GM12874 (cell line): ENCODE results near the gene VPS37C.

ENCODE experiments used
- CTCF ChIP-seq: IDR thresholded peaks from 2 replicates; pipeline ENCODE4 v1.5.1; 2011; ENCODE audit warnings: low read depth, mild to moderate bottlenecking, control low read depth, low read length, moderate library complexity; ENCODE audit not compliant: insufficient read depth

Gene VPS37C

GRCh38 chr11:61080526-61080925, 80.7 kb downstream of the VPS37C start:
- TF ChIP-seq CTCF, result no peak
